Measurements from ENCODE around the gene KIRREL3. TPM values are rescaled to one million over a fixed set of nuclear protein-coding genes. Genes with fewer than 3 reads are reported as not detected.

The KIRREL3 gene
- total RNA-seq, 1 experiment from 2014 or later: not detected

- DNase-seq (ENCODE audit: low read depth, low spot score): no peak
- in situ Hi-C loops (cut with HindIII; ENCODE audit: low pct_unique_long_range_greater_than_20kb, low sequenced_read_pairs): no loop called here
These were observed 363.4 kb downstream of the KIRREL3 start for GRCh38 chr11:126636911-126637794.

- in situ Hi-C loops (cut with HindIII; ENCODE audit: low pct_unique_long_range_greater_than_20kb, low sequenced_read_pairs): no loop called here
- no peak for DNase-seq (ENCODE audit: low read depth, low spot score)
These were observed 365.1 kb downstream of the KIRREL3 start for GRCh38 chr11:126635511-126635910.

GRCh38 chr11:126634963-126635362, 365.6 kb downstream of the KIRREL3 start:
- in situ Hi-C loops (cut with HindIII; ENCODE audit: low pct_unique_long_range_greater_than_20kb, low sequenced_read_pairs): no loop called here
- no peak for DNase-seq (ENCODE audit: low read depth, low spot score)

- DNase-seq (ENCODE audit: low read depth, low spot score): no peak
- in situ Hi-C loops (cut with HindIII; ENCODE audit: low pct_unique_long_range_greater_than_20kb, low sequenced_read_pairs): no loop called here
These were observed 367.2 kb downstream of the KIRREL3 start for GRCh38 chr11:126633330-126633729.

GRCh38 chr11:126630893-126631798, 369.4 kb downstream of the KIRREL3 start:
- no peak for DNase-seq (ENCODE audit: low read depth, low spot score)

GRCh38 chr11:126630488-126630887, 370.1 kb downstream of the KIRREL3 start:
- in situ Hi-C loops (cut with HindIII; ENCODE audit: low pct_unique_long_range_greater_than_20kb, low sequenced_read_pairs): no loop called here
- DNase-seq (ENCODE audit: low read depth, low spot score): no peak

More at GRCh38 chr11:126630893-126631798, 369.4 kb downstream of the KIRREL3 start:
- in situ Hi-C loops (cut with HindIII; ENCODE audit: low pct_unique_long_range_greater_than_20kb, low sequenced_read_pairs): no loop called here

- in situ Hi-C loops (cut with HindIII; ENCODE audit: low pct_unique_long_range_greater_than_20kb, low sequenced_read_pairs): no loop called here
- DNase-seq (ENCODE audit: low read depth, low spot score): no peak
These were observed 371.6 kb downstream of the KIRREL3 start for GRCh38 chr11:126628790-126629621.

GRCh38 chr11:126628450-126628789, 372.1 kb downstream of the KIRREL3 start:
- in situ Hi-C loops (cut with HindIII; ENCODE audit: low pct_unique_long_range_greater_than_20kb, low sequenced_read_pairs): no loop called here
- no peak for DNase-seq (ENCODE audit: low read depth, low spot score)

- DNase-seq (ENCODE audit: low read depth, low spot score): no peak
- in situ Hi-C loops (cut with HindIII; ENCODE audit: low pct_unique_long_range_greater_than_20kb, low sequenced_read_pairs): no loop called here
These were observed 373.1 kb downstream of the KIRREL3 start for GRCh38 chr11:126627421-126627820.

- in situ Hi-C loops (cut with HindIII; ENCODE audit: low pct_unique_long_range_greater_than_20kb, low sequenced_read_pairs): no loop called here
- DNase-seq (ENCODE audit: low read depth, low spot score): no peak
These were observed 376.1 kb downstream of the KIRREL3 start for GRCh38 chr11:126624506-126624905.

GRCh38 chr11:126619516-126619915, 381.1 kb downstream of the KIRREL3 start:
- no peak for DNase-seq (ENCODE audit: low read depth, low spot score)
- in situ Hi-C loops (cut with HindIII; ENCODE audit: low pct_unique_long_range_greater_than_20kb, low sequenced_read_pairs): no loop called here

GRCh38 chr11:126615845-126616244, 384.7 kb downstream of the KIRREL3 start:
- DNase-seq (ENCODE audit: low read depth, low spot score): no peak
- in situ Hi-C loops (cut with HindIII; ENCODE audit: low pct_unique_long_range_greater_than_20kb, low sequenced_read_pairs): no loop called here

- in situ Hi-C loops (cut with HindIII; ENCODE audit: low pct_unique_long_range_greater_than_20kb, low sequenced_read_pairs): no loop called here
- no peak for DNase-seq (ENCODE audit: low read depth, low spot score)
These were observed 387.3 kb downstream of the KIRREL3 start for GRCh38 chr11:126613272-126613671.

GRCh38 chr11:126612671-126613070, 387.9 kb downstream of the KIRREL3 start:
- in situ Hi-C loops (cut with HindIII; ENCODE audit: low pct_unique_long_range_greater_than_20kb, low sequenced_read_pairs): no loop called here
- no peak for DNase-seq (ENCODE audit: low read depth, low spot score)

GRCh38 chr11:126611438-126611837, 389.1 kb downstream of the KIRREL3 start:
- in situ Hi-C loops (cut with HindIII; ENCODE audit: low pct_unique_long_range_greater_than_20kb, low sequenced_read_pairs): no loop called here
- no peak for DNase-seq (ENCODE audit: low read depth, low spot score)

GRCh38 chr11:126608658-126609057, 391.9 kb downstream of the KIRREL3 start:
- no peak for DNase-seq (ENCODE audit: low read depth, low spot score)
- in situ Hi-C loops (cut with HindIII; ENCODE audit: low pct_unique_long_range_greater_than_20kb, low sequenced_read_pairs): no loop called here

GRCh38 chr11:126607776-126608541, 392.6 kb downstream of the KIRREL3 start:
- in situ Hi-C loops (cut with HindIII; ENCODE audit: low pct_unique_long_range_greater_than_20kb, low sequenced_read_pairs): no loop called here
- DNase-seq (ENCODE audit: low read depth, low spot score): no peak
